Measurements from ENCODE around the gene LSP1.

GRCh38 chr11:1891831-1892115 is 38.9 kb downstream of the LSP1 start, which contains the start of gene PRR33:
- TF ChIP-seq CTCF (conservative IDR thresholded peaks at IDR 0.05 in 1 of 2, IDR thresholded peaks at IDR 0.05 in 1 of 2; ENCODE audit: low read depth in 1 of 2, low read length in 2 of 2) (no peak), EZH2 (IDR thresholded peaks at IDR 0.05; ENCODE audit: low read length, missing control alignments) (no peak)

All from fibroblast of lung (primary cell).